Epithelial cell of esophagus (primary cell): ENCODE measurements around the gene RERE.

ENCODE experiments used
- DNase-seq: peaks from one replicate; pipeline ENCODE4 v3.0.0; 2010; ENCODE audit warnings: low read depth
- H3K4me3 ChIP-seq: 2 replicates; pipeline ENCODE4 v1.5.1; 2011; ENCODE audit warnings: mild to moderate bottlenecking, low read length, control low read depth
- CTCF ChIP-seq: IDR thresholded peaks from 2 replicates; pipeline ENCODE4 v1.5.1; 2011; ENCODE audit warnings: low read depth, mild to moderate bottlenecking, low read length, control low read depth, inconsistent platforms; ENCODE audit not compliant: insufficient read depth; ENCODE audit errors: missing control alignments

RERE gene

GRCh38 chr1:8862528-8862927 is 45.1 kb upstream of the RERE start:
- TF ChIP-seq CTCF: peak; percentile 63
- DNase-seq: no peak
- H3K4me3 ChIP-seq: no peak overlapping the region

GRCh38 chr1:8860738-8861516 is 43.5 kb upstream of the RERE start:
- no peak for TF ChIP-seq CTCF
- DNase-seq: no peak
- H3K4me3 ChIP-seq: no peak overlapping the region

DNA sequence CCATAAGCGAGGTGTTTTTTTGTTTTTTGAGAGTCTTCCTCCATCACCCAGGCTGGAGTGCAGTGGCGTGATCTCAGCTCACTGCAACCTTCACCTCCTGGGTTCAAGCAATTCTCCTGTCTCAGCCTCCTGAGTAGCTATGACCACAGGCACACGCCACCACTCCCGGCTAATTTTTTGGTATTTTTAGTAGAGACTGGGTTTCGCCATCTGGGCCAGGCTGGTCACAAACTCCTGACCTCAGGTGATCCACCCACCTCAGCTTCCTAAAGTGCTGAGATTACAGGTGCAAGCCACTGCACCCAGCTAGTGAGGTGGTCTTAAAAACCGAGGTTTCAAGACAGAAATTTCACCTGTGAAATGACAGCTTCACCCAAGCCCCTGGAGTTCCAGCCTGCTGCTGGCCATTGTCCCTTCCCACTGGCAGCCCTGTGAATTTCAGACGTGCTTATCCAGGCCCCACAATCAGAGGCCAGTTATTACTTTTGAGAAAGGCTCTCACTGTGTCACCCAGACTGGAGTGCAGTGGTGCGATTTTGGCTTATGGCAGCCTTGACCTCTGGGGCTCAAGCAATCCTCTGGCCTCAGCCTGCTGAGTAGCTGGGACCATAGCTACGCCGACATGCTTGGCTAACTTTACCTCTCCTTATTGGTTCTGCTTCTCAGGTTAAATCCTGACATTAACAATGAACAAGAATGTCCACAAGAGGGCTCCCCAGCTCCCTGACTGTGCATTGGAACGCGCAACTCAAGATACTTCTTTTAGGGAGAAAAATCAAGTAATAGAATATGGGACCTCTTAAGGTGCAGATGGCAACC is 41.7 kb upstream of the RERE start:
- peak; percentile 66 for TF ChIP-seq CTCF
- peak; percentile 62 for DNase-seq
- H3K4me3 ChIP-seq: no peak overlapping the region

GRCh38 chr1:8858112-8858668 is 40.8 kb upstream of the RERE start:
- no peak for TF ChIP-seq CTCF
- no peak overlapping the region for H3K4me3 ChIP-seq
- peak; percentile 43 for DNase-seq

DNA sequence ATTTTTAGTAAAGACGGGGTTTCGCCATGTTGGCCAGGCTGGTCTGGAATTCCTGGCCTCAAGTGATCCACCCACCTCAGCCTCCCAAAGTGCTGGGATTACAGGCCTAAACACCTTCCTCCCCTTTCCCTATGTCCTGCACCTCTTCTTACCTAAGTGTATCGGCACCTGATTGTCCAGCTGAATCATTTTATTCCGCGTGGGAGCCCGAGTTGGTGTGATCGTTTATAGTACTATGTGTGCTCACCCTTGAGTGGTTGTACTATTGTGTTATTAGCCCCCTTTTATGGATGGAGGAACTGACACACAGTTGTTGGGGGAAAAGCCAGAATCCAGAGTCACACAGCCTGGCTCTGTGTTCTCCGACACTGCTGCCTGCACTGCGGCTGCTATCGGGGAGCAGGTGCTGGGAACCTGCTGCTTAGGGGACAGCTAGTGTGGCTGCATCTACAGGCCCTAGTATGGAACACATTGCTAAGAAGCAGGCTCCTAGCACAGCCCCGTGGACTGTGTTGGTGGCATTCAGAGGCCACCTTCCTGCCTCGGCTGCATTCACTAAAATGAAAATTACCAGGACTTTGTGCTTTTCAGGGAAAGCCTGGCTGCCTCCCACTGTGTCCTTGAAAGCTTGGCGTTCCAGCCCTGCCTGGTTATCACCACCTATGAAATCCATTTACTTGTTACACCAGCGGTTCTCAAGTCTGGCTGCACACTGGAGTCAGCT is 39.4 kb upstream of the RERE start:
- H3K4me3 ChIP-seq: no peak overlapping the region
- no peak for DNase-seq
- no peak for TF ChIP-seq CTCF

DNA sequence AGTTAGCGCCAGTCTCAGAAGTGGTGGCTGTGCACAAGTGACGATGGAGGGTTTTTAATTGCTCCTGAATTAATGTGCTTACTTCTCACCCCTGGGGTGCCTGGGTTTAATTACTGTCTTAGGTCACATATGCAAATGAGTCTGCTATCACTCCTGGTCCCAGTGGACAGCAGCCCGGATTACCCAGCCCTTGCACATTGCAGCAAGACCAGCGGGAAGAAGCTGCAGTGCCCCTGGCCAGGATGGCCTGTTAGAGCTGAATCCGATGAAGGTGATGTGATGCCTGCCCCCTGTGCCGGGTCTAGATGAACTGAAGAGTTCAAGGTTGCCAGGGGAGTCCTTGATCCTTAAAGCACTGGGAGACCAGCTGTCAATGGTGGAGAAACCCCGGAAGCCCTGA is 36.8 kb upstream of the RERE start:
- H3K4me3 ChIP-seq: no peak overlapping the region
- no peak for TF ChIP-seq CTCF
- DNase-seq: no peak
